HG02981 (cell line): ENCODE data around the gene STX16.
"Not testable (repeated sequence)": the region's sequence is repeated elsewhere in the genome, so short reads cannot be mapped to it uniquely, and the experiment has no call there.

Source experiments
- ATAC-seq: cut with Tn5 transposase; IDR thresholded peaks from one replicate; pipeline ENCODE4 v1.9.1; 2021; ENCODE audit warnings: mild to moderate bottlenecking, moderate library complexity; ENCODE audit not compliant: unreplicated experiment

The STX16 gene

DNA sequence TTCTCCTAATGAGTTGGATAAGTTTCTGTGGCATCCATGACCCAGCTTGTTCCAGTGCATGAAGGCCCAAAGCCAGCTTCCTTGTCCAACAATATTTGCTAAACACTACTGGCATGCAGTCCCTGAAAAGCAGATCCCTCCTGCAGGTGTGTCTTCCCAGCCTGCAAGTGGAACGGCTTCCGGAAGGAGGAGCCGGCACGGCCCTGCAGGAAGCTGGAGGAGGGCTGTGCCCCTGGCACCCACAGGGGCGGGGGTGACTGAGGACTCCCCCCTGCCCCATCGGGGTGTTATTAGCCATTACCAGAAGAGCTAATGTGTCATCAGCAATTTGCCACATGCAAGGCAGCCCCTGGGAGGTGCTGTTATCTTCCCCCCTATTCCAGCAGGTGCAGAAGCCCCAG is 68.9 kb downstream of the STX16 start:
- no peak for ATAC-seq

DNA sequence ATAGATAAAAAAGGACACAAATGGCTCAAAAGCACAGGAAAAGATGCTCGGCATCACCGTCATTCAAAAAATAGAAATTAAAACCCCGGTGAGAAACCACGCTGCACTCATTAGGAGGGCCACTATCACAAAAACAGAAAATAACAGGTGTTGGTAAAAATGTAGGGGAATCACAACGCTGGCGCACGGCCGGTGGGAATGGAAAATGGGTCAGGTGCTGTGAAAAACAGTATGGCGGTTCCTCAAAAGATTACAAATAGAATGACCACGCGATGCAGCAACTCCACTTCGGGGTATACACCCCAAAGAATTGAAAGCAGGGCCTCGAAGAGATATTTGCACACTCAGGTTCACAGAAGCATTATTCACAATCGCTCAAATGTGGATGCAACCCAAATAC is 69.8 kb downstream of the STX16 start:
- ATAC-seq = no peak

DNA sequence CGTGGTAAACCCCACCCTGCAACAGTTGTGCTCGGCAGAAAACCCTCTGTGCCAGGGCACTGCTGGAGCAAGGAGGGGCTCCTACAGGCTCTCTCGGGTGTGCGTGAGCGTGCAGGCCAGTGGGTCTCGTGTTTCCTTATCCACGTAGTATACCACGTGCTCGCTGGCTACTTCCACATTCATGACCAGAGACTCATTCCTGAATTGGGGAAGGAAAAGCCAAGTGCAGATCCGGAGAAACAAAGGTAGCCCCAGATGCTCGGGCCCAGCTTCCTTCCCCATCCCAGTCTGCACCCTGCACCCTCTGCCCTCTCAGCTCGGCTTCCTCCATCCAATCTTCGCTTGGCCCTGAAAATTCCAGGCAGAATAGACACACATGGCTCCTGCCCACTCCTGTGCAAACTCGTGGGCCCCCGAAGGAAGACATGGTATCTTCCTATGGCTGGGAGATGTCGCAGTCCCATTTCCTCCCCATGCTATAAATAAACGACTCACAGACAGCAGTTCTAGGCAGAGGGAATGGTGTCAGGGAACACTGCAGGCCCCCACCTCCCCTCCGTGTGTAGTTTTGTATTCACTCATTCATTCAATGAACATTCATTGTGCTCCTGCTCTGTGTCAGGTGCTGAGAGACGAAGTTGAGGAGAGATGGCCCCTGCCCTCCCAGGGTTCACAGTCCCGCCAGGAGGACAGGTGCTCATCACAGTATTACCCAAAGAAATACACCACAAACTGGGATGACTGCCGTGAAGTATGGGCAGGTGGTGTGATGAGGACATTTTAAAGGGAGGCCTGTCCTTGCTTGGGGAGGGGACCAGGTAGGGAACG is 71.1 kb downstream of the STX16 start:
- no peak for ATAC-seq

DNA sequence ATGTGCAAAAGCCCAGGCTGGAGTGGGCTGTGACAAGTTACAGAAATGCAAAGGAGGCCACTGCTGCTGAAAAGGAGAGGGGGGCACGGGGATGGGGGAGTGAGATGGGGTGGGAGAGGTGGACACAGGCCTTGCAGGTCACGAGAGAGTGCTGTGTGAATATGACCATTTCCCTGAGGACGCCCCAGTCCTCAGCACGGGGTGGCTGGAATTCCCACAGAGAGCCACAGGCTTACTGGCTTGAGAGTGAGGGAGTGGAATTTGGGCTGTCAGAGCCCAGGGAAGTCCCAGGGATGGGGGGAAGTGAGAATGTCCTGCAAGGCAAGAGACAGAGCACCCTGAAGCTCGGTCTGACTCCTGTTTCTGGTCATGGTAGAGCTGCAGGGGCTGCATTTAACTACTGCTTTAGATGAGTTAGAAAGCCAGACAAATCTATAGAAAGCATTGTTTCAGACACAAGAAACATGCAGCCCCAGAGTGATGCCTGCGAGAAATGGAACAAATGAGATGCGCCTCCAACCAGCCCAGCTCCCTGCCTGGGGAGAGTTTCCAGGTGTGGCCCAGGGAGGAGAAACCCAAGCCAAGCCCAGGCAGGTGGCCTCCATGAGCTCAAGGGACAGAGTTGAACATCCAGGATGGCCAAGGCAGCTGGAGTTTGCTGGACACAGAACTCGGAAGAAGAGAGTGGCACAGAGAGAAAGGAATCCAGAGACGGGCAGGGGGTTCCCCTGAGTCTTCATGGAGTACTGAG is 72.0 kb downstream of the STX16 start:
- ATAC-seq = no peak

DNA sequence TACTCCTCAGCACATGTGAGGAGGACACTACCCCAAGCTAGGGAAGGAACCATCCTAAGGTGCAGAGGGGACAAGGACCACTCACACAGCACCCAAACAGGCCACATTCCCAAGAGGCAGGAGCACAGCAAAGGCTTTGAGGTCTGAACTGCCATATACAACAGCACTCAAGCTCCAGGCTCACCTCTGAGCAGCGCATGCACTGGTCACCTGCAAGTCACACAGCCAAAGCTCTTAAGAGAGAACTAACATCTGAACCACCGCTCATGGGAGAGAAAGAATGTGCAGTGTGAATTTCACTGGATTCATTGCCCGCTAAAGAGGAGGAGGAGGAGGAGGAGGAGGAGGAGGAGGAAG is 72.5 kb downstream of the STX16 start:
- ATAC-seq = no peak

DNA sequence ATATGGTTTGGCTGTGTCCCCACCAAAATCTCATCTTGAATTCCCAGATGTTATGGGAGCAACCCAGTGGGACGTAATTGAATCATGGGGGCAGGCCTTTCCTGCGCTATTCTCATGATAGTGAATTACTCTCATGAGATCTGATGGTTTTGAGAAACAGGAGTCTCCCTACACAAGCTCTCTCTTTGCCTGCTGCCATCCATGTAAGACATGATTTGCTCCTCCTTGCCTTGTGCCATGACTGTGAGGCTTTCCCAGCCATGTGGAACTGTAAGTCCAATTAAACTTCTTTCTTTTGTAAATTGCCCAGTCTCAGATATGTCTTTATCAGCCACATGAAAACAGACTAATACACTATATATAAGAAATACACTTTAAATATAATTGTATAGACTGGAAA is 75.1 kb downstream of the STX16 start:
- not testable (repeated sequence) for ATAC-seq
